Erythroblast (primary cell): ENCODE measurements around the gene BICDL1.

Experiments used
- GATA1 ChIP-seq: IDR thresholded peaks from 2 replicates; pipeline ENCODE4 v1.6.1; 2011; ENCODE audit warnings: low read depth, mild to moderate bottlenecking, control low read depth, low read length, moderate library complexity
- POLR2A ChIP-seq: IDR thresholded peaks from 2 replicates; pipeline ENCODE4 v1.6.1; 2011; ENCODE audit warnings: mild to moderate bottlenecking, low read length

DNA sequence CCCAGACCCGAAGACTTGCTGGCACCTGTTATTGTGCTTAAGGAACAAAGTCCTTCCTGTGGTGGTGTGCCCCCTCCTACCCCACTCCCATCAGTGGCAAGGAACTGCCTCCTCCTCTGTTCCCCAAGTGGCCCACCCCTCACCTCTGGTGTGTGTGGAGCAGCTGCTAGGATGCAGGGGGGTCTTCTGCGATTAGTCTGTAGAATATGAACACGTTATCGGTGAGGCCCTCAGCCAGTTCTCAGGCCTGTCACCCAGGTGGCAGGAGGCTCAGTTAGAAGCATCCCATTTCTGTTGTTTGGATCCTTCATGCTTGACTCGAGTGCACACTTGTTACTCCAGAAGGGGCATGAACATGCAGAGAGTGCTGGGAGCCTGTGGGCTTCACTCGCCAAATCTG is 88.2 kb downstream of the BICDL1 start:
- TF ChIP-seq GATA1 (no peak), POLR2A (no peak)
